Neural progenitor cell (in vitro differentiated cells): ENCODE results near the gene TVP23A. TPM values are rescaled to one million over a fixed set of nuclear protein-coding genes. Genes with fewer than 3 reads are reported as not detected.

Experiments used
- DNase-seq: peaks from one replicate; pipeline ENCODE4 v3.0.0-alpha.2; 2016; ENCODE audit warnings: low spot score
- H2AFZ ChIP-seq: fragments of 200-600 bp; sonication (generic); replicated peaks from 2 replicates; pipeline ENCODE4 v1.6.1; 2016; ENCODE audit warnings: antibody characterized with exemption
- H3F3A ChIP-seq: fragments of 200-600 bp; sonication (generic); 2 replicates; pipeline ENCODE4 v1.6.1; 2016; ENCODE audit warnings: antibody characterized with exemption, low read depth
- H3K27ac ChIP-seq: fragments of 200-600 bp; sonication (generic); 2 replicates; pipeline ENCODE4 v1.5.1; 2016; ENCODE audit warnings: mild to moderate bottlenecking
- H3K27me3 ChIP-seq: fragments of 200-600 bp; sonication (generic); 2 replicates; pipeline ENCODE4 v1.6.1; 2016; ENCODE audit warnings: mild to moderate bottlenecking, moderate library complexity
- H3K36me3 ChIP-seq: fragments of 200-600 bp; sonication (generic); 2 replicates; pipeline ENCODE4 v1.5.1; 2016
- H3K4me1 ChIP-seq: fragments of 200-600 bp; sonication (generic); 2 replicates; pipeline ENCODE4 v1.6.1; 2016; ENCODE audit warnings: mixed run types
- H3K4me2 ChIP-seq: fragments of 200-600 bp; sonication (generic); 2 replicates; pipeline ENCODE4 v1.6.1; 2016
- H3K4me3 ChIP-seq: fragments of 200-600 bp; sonication (generic); 2 replicates; pipeline ENCODE4 v1.5.1; 2016
- H3K79me2 ChIP-seq: fragments of 200-600 bp; sonication (generic); 2 replicates; pipeline ENCODE4 v1.6.1; 2016; ENCODE audit warnings: low read depth
- H3K9ac ChIP-seq: fragments of 200-600 bp; sonication (generic); 2 replicates; pipeline ENCODE4 v1.6.1; 2016
- H3K9me3 ChIP-seq: fragments of 200-600 bp; sonication (generic); 2 replicates; pipeline ENCODE4 v1.5.1; 2016; ENCODE audit warnings: low read depth
- H4K20me1 ChIP-seq: fragments of 200-600 bp; sonication (generic); 2 replicates; pipeline ENCODE4 v1.6.1; 2016; ENCODE audit warnings: low read depth
- H3K27ac Mint-ChIP-seq: 3 replicates; pipeline ENCODE4 v1.8.0; 2021; ENCODE audit warnings: mixed read lengths
- H3K27me3 Mint-ChIP-seq: 2 replicates; pipeline ENCODE4 v1.8.0; 2022; ENCODE audit warnings: low read depth, mild to moderate bottlenecking, inconsistent platforms, moderate library complexity, mixed read lengths; ENCODE audit not compliant: insufficient read depth
- H3K36me3 Mint-ChIP-seq: 3 replicates; pipeline ENCODE4 v1.8.0; 2021; ENCODE audit warnings: mixed read lengths
- H3K4me1 Mint-ChIP-seq: 3 replicates; pipeline ENCODE4 v1.8.0; 2021; ENCODE audit warnings: mixed read lengths
- H3K4me3 Mint-ChIP-seq: 3 replicates; pipeline ENCODE4 v1.8.0; 2021; ENCODE audit warnings: mild to moderate bottlenecking, moderate library complexity, mixed read lengths
- H3K9me3 Mint-ChIP-seq: 3 replicates; pipeline ENCODE4 v1.8.0; 2020; ENCODE audit warnings: mixed read lengths
- EZH2 ChIP-seq: fragments of 200-600 bp; sonication (generic); IDR thresholded peaks from 2 replicates; pipeline ENCODE4 v1.6.1; 2017; ENCODE audit warnings: antibody characterized with exemption, mild to moderate bottlenecking, moderate library complexity
- EZH2phosphoT487 ChIP-seq: fragments of 200-600 bp; sonication (generic); IDR thresholded peaks from 2 replicates; pipeline ENCODE4 v1.6.1; 2017; ENCODE audit warnings: antibody characterized with exemption
- total RNA-seq: library from RNA; depleted of rRNA; stranded (reverse); fragments of >200 nt; gene quantifications from 2 replicates; pipeline ENCODE4 v1.2.3, GENCODE V29; 2015; ENCODE audit warnings: low replicate concordance
- TF ChIP-seq, protein P1 (sequence below): fragments of 200-600 bp; sonication (generic); IDR thresholded peaks from 2 replicates; pipeline ENCODE4 v1.5.1; 2017; ENCODE audit warnings: antibody characterized with exemption, mild to moderate bottlenecking

The TVP23A gene
- total RNA-seq, 1 donor from 2014 or later = 3.5 TPM

DNA sequence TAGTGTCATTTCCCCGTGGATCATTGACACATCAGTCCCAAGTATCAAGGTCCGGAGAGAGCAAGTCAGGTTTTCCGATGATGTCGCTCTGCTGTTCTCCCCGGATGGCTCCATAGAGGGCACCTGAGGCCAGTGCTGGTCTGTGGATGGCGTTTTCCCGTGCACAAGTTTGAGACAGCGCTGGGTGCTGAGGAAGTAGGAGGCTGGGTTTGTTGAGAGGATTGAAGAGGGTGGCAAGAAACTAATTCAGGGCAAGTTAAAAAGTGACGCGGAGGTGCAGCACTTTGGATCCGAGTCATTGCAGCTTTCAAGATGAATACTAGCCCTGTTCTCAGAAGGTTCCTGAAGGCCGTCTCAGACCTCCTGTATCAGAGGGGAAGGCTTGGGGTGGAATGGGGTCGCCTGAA is 67.3 kb downstream of the TVP23A start:
- no peak overlapping the region for H3K4me3 ChIP-seq
- H3K4me1 ChIP-seq = no peaks in the 10 kb centered on the region
- H3K79me2 ChIP-seq = no peaks in the 10 kb centered on the region
- H2AFZ ChIP-seq = no peak overlapping the region
- DNase-seq = peak; percentile 14
- no peaks in the 10 kb centered on the region for H3F3A ChIP-seq
- Mint-ChIP-seq H3K9me3 (no peaks in the 10 kb centered on the region), H3K36me3 (peaks cover 7% of the 10 kb centered on the region), H3K4me1 (peaks cover 3% of the 10 kb centered on the region), H3K27me3 (peaks cover 3% of the 10 kb centered on the region), H3K4me3 (no peak overlapping the region), H3K27ac (peak overlapping the region; percentile 74)
- H3K4me2 ChIP-seq = no peak overlapping the region
- no peak overlapping the region for H3K27ac ChIP-seq
- no peaks in the 10 kb centered on the region for H3K36me3 ChIP-seq
- no peaks in the 10 kb centered on the region for H3K27me3 ChIP-seq
- TF ChIP-seq, protein P1, sequence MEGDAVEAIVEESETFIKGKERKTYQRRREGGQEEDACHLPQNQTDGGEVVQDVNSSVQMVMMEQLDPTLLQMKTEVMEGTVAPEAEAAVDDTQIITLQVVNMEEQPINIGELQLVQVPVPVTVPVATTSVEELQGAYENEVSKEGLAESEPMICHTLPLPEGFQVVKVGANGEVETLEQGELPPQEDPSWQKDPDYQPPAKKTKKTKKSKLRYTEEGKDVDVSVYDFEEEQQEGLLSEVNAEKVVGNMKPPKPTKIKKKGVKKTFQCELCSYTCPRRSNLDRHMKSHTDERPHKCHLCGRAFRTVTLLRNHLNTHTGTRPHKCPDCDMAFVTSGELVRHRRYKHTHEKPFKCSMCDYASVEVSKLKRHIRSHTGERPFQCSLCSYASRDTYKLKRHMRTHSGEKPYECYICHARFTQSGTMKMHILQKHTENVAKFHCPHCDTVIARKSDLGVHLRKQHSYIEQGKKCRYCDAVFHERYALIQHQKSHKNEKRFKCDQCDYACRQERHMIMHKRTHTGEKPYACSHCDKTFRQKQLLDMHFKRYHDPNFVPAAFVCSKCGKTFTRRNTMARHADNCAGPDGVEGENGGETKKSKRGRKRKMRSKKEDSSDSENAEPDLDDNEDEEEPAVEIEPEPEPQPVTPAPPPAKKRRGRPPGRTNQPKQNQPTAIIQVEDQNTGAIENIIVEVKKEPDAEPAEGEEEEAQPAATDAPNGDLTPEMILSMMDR = no peak
- TF ChIP-seq EZH2 (no peak), EZH2phosphoT487 (no peak)
- no peaks in the 10 kb centered on the region for H4K20me1 ChIP-seq
- H3K9me3 ChIP-seq = no peaks in the 10 kb centered on the region
- H3K9ac ChIP-seq = no peak overlapping the region

DNA sequence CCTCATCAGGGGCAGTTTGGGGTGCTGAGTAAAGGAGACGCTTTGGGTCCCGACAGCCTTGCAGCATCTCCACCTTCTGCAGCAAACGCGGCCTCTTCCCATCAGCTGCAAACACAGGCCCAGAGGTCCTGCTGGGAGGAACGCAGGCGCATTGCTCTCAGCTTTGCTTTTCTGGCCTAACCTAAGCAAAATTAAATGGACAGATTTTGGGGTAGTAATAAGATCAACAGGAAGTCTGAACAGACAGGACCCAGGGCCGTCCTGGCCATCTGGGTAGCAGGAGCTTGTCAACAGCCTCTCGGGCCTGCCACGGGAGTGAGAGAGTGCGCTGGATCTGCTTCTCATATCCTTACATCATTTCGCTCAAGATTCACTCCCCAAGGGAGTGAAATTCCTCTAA is 67.8 kb downstream of the TVP23A start:
- Mint-ChIP-seq H3K27me3 (peaks cover 3% of the 10 kb centered on the region), H3K4me3 (no peak overlapping the region), H3K4me1 (peaks cover 3% of the 10 kb centered on the region), H3K36me3 (peaks cover 7% of the 10 kb centered on the region), H3K27ac (peak overlapping the region; percentile 74), H3K9me3 (no peaks in the 10 kb centered on the region)
- H3K4me1 ChIP-seq = no peaks in the 10 kb centered on the region
- TF ChIP-seq EZH2 (no peak), EZH2phosphoT487 (no peak)
- TF ChIP-seq, protein P1 = no peak
- DNase-seq = no peak
- no peak overlapping the region for H3K27ac ChIP-seq
- no peak overlapping the region for H3K4me2 ChIP-seq
- no peaks in the 10 kb centered on the region for H3K36me3 ChIP-seq
- no peak overlapping the region for H3K4me3 ChIP-seq
- no peak overlapping the region for H2AFZ ChIP-seq
- no peaks in the 10 kb centered on the region for H3K27me3 ChIP-seq
- H3K79me2 ChIP-seq = no peaks in the 10 kb centered on the region
- no peaks in the 10 kb centered on the region for H4K20me1 ChIP-seq
- H3F3A ChIP-seq = no peaks in the 10 kb centered on the region
- H3K9me3 ChIP-seq = no peaks in the 10 kb centered on the region
- peak overlapping the region; percentile 45 for H3K9ac ChIP-seq

DNA sequence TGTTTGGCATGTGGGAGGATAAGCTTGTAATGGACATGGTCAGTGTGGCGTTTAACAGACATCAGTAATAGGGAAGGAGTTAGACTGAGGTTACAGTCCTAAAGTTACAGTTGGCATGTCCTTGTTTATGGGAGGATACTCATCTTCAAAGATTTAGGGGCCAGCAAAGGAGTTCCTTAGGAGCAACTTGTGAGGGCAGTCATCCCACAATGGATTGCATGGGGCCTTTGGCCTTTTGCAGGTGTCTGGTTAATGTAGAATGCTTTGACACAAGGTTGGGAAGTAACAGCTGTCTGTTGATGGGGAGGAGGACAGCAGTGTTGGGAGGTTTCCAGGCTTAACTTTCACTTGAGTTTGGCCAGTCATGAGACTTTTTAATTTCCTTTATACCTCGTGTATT is 72.8 kb downstream of the TVP23A start:
- Histone ChIP-seq H4K20me1 (no peaks in the 10 kb centered on the region), H2AFZ (no peak overlapping the region), H3K27me3 (no peaks in the 10 kb centered on the region), H3K4me3 (no peak overlapping the region), H3K9me3 (no peaks in the 10 kb centered on the region), H3F3A (no peaks in the 10 kb centered on the region), H3K4me1 (peaks cover 9% of the 10 kb centered on the region), H3K4me2 (no peak overlapping the region), H3K27ac (no peak overlapping the region), H3K9ac (no peak overlapping the region), H3K36me3 (no peaks in the 10 kb centered on the region), H3K79me2 (no peaks in the 10 kb centered on the region)
- DNase-seq = no peak
- TF ChIP-seq, protein P1 = no peak
- no peak for TF ChIP-seq EZH2phosphoT487
- H3K27me3 Mint-ChIP-seq = no peaks in the 10 kb centered on the region
- no peaks in the 10 kb centered on the region for H3K9me3 Mint-ChIP-seq
- no peak overlapping the region for H3K27ac Mint-ChIP-seq
- H3K4me1 Mint-ChIP-seq = peaks cover 12% of the 10 kb centered on the region
- H3K4me3 Mint-ChIP-seq = no peak overlapping the region
- H3K36me3 Mint-ChIP-seq = peaks cover 2% of the 10 kb centered on the region
